ENCODE data around the gene CNDP2.

The CNDP2 gene

DNA sequence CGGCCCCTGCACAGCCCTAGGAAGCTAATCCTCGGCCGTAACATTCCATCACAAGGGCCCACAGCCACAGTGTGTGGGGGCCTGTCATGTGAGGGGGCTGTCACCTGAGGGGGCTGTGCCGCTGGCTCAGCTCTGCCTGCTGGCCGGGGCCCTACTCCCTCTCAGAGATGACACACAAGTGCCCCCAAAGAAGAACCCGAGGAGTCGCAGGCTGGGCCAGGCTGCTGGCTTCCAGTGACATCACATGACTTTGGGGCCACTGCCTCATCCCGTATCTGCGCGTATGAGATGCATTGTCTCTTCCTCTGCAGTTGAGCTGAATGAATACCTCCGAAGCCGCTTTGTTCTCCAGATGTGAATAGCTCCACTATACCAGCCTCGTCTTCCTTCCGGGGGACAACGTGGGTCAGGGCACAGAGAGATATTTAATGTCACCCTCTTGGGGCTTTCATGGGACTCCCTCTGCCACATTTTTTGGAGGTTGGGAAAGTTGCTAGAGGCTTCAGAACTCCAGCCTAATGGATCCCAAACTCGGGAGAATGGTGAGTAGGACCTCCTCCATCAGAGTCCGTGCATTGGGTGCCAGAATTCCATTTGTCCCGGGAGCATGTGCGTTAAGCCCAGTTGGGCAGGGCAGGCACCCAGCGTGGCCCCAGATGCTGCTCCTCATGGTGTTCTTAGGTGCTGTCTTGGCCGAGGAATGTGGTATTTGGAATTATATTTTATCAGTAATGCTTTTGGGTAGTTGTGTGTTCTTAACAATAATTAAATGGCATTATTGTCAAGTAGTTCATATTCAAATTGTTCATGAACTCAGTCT, 38.2 kb downstream of the CNDP2 start, which contains the start of gene CNDP1:
TSS of gene CNDP1 (plus strand) at position 351 of the 820 bp plus-strand sequence. CDS start at position 519, 168 bp downstream.
- H3K4me3 ChIP-seq (ENCODE audit: low read depth, low read length) = no peak within 1 kb of the TSS
- TF ChIP-seq, protein P1, sequence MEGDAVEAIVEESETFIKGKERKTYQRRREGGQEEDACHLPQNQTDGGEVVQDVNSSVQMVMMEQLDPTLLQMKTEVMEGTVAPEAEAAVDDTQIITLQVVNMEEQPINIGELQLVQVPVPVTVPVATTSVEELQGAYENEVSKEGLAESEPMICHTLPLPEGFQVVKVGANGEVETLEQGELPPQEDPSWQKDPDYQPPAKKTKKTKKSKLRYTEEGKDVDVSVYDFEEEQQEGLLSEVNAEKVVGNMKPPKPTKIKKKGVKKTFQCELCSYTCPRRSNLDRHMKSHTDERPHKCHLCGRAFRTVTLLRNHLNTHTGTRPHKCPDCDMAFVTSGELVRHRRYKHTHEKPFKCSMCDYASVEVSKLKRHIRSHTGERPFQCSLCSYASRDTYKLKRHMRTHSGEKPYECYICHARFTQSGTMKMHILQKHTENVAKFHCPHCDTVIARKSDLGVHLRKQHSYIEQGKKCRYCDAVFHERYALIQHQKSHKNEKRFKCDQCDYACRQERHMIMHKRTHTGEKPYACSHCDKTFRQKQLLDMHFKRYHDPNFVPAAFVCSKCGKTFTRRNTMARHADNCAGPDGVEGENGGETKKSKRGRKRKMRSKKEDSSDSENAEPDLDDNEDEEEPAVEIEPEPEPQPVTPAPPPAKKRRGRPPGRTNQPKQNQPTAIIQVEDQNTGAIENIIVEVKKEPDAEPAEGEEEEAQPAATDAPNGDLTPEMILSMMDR (IDR thresholded peaks at IDR 0.05; ENCODE audit: low read depth, low read length, missing control alignments) = no peak
- no peak for DNase-seq (ENCODE audit: low read depth)

DNA sequence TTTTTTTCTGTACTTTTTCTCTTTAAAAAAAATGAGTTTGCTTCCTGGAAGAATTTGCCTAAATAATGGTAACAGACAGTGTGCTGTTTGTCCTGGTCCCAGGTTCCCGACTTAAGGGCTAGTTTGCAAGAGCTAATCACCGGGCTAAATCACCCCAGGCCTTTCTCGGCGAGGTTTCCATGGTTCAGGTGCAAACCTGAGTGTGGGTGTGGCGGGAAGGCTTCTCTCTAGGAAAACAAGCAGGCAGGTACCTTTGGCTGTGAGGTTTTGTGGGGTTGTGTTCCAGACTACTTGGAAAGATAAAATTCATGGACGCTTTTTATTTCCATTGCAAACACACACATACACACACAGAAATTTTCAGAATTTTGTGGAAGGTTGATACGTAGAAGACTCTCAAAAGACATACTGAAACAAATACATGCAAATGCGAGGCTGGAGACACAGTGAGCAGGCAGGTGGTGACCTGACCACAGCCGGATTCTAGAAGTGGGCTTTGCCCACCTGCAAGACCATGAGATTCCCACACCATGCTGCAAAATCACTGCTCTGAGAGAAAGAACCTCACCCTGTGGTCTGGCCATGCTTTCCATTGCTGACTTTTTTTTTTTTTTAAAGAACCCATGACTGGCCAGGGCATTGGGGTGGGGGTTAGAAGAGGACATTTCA, 39.0 kb downstream of the CNDP2 start:
- no peak overlapping the region for H3K4me3 ChIP-seq (ENCODE audit: low read depth, low read length)
- TF ChIP-seq, protein P1 (IDR thresholded peaks at IDR 0.05; ENCODE audit: low read depth, low read length, missing control alignments) = no peak
- DNase-seq (ENCODE audit: low read depth) = peak; percentile 39

DNA sequence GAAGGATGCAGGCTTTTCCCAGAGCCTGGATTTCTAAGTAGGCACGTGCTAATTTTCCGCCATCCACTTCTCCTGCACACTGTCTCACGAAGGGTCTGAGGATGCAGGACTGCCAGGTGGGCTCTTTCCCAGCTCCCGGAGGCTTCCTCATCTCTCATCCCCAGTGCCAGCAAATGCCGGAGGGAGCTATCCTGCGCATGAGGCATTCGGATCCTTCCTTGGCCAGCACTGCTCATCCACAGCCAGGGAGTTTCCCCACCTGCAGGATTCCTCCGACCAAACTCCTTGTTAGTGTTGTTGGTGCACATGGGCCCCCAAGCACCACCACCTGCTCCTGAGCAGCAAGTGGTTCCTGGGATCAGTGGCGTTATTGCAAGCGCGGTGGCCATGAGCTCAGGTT, 43.1 kb downstream of the CNDP2 start:
- H3K4me3 ChIP-seq (ENCODE audit: low read depth, low read length) = no peak overlapping the region
- no peak for DNase-seq (ENCODE audit: low read depth)
- TF ChIP-seq, protein P1 (IDR thresholded peaks at IDR 0.05; ENCODE audit: low read depth, low read length, missing control alignments) = no peak

DNA sequence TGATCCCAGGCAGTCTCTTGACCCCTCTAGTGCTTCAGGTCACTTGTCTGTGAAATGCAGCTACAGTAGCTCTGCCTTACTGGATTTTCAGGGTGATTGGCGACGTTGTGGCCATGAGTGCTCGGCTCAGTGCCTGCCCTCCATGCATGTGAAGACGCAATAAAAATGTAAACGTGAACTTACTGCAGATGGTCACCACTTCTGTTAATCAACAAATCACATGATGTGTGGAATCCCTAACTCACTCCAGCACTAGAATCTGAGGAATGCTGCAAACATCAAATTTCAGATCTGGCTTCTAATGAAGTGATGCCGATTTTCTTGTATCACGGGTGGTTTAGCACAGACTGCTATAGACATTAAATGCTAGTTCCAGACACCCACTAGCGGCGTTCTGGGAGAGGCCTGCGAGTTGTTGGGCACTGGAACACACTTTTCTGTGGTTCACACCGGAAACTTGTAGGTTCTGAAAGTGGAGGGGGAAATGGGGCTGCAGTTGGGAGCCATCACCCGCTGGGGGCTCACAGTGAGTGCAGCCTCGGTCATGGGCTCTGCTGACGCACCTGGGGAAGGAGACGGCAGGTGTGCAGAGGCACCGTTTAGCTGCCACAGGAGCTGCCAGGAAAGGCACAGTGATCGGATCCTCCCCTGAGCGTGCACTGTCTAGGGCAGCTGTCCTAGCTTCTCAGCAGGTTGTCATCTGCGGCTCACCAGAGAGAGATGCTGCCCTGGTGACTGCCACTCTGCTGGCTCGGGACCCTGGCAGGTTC, 44.7 kb downstream of the CNDP2 start:
- TF ChIP-seq, protein P1 (IDR thresholded peaks at IDR 0.05; ENCODE audit: low read depth, low read length, missing control alignments) = no peak
- H3K4me3 ChIP-seq (ENCODE audit: low read depth, low read length) = no peak overlapping the region
- DNase-seq (ENCODE audit: low read depth) = no peak

DNA sequence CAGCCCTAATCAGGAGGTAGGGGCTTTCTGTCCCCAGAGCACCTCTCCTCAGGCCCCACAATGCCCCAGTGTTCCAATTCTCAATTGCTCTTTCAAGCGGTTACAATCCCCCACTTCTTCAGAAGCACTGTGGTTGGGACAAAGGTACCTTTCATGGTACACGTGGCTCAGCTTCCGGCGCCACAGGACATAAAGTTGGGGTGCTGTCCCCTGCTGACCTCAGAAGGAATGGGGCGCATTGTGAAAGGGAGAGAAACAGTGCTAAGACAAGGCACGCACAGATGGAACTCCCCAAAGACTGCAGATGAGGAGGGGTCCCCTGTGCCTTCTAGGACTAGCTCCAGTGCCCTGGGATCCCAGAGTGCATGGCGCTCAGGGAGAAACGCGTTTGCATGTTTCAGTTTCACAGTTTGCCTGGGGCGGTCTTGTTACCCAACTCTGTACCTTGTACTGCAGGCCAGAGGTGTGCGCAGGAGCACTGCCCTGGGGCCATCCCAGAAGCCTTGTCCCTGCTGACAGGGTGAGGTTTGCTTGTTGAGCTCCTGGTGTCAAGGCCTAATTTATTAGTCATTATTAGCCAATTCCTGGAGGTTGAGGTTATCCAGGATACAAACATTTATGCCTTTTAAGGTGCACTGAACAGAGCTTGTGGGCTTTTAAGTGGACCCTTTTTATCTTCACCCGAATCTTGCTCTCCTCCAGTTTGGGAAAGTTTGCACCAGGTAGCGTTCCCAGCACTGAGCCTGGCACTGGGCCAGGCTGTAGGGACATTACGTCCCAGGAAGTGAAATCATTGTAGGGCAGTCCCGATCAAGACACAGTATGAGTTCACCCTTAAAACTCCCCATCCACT, 45.8 kb downstream of the CNDP2 start:
- TF ChIP-seq, protein P1 (IDR thresholded peaks at IDR 0.05; ENCODE audit: low read depth, low read length, missing control alignments) = no peak
- H3K4me3 ChIP-seq (ENCODE audit: low read depth, low read length) = no peak overlapping the region
- no peak for DNase-seq (ENCODE audit: low read depth)

DNA sequence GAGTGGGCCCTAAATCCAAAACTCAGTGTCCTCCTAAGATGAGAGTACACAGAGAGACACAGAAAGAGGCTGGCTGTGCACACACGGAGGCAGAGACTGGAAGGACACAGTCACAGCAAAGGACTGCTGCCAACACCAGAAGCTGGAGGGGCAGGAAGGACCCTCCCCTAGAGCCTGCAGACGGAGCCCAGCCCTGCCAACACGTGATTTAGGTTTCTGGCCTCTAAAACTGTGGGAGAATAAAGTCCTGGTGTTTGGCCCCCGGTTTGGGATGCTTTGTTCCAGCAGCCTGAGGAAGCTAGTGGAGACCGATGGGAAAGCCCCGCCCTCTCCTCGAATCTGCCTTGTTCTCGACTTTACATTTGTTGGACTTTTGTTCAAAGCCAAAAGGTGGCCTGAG, 48.7 kb downstream of the CNDP2 start:
- no peak for DNase-seq (ENCODE audit: low read depth)
- no peak overlapping the region for H3K4me3 ChIP-seq (ENCODE audit: low read depth, low read length)
- TF ChIP-seq, protein P1 (IDR thresholded peaks at IDR 0.05; ENCODE audit: low read depth, low read length, missing control alignments) = no peak

Data from GM12864 (cell line).